NCI-H82 treated with DMSO at 0.1 percent for 48 hours (cell line): ENCODE results near the gene THADA.
"Not testable (repeated sequence)": the region's sequence is repeated elsewhere in the genome, so short reads cannot be mapped to it uniquely, and the experiment has no call there.

Source experiments
- DNase-seq: peaks from one replicate; lab custom pipeline; 2025; ENCODE audit not compliant: unreplicated experiment; lab: John Stamatoyannopoulos, UW

The THADA gene, protein sequence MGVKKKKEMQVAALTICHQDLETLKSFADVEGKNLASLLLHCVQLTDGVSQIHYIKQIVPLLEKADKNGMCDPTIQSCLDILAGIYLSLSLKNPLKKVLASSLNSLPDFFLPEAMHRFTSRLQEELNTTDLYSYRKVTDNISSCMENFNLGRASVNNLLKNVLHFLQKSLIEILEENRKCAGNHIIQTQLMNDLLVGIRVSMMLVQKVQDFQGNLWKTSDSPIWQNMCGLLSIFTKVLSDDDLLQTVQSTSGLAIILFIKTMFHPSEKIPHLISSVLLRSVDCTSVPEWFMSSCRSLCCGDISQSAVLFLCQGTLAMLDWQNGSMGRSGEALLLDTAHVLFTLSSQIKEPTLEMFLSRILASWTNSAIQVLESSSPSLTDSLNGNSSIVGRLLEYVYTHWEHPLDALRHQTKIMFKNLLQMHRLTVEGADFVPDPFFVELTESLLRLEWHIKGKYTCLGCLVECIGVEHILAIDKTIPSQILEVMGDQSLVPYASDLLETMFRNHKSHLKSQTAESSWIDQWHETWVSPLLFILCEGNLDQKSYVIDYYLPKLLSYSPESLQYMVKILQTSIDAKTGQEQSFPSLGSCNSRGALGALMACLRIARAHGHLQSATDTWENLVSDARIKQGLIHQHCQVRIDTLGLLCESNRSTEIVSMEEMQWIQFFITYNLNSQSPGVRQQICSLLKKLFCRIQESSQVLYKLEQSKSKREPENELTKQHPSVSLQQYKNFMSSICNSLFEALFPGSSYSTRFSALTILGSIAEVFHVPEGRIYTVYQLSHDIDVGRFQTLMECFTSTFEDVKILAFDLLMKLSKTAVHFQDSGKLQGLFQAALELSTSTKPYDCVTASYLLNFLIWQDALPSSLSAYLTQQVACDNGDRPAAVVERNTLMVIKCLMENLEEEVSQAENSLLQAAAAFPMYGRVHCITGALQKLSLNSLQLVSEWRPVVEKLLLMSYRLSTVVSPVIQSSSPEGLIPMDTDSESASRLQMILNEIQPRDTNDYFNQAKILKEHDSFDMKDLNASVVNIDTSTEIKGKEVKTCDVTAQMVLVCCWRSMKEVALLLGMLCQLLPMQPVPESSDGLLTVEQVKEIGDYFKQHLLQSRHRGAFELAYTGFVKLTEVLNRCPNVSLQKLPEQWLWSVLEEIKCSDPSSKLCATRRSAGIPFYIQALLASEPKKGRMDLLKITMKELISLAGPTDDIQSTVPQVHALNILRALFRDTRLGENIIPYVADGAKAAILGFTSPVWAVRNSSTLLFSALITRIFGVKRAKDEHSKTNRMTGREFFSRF (N-terminal part only)

GRCh38 chr2:43595603-43596412 lies at the start of gene THADA:
THADA (minus strand) TSS chr2:43596038; CDS start chr2:43592392, 3,646 bp downstream.
- DNase-seq, result peak; percentile 96

DNA sequence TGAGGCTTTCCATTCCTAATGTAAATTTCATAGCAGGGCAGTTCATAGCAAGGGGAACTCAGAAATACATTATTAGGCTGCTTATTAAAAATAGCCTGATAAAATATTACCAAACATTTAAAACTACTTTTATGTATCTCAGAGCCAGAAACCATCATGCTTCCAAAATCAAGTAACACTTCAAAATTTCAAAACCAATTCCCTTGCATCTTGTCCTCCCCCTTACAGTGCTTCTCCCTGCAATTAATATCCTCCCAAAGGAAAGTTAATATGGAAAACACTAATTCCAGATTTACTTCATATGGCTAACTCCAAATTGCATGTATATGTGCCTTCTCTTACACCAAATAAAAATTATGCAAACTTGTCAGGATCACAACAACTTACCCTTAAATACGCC lies 47.8 kb upstream of the THADA start:
- no peak for DNase-seq

DNA sequence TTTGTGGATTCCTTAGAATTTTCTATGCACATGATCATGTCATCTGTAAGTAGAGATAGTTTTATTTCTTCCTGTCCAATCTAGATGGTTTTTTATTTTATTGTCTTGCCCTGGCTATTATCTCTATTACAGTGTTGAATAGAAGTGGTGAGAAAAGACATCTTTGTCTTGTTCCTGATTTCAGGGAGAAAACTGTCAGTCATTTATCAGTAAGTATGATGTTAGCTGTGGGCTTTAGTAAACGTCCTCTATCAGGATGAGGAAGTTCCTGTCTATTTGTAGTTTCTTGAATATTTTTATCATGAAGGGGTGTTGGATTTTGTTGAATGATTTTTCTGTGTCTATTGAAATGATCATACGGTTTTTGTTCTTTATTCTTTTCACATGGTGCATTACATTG lies 46.5 kb upstream of the THADA start:
- no peak for DNase-seq

DNA sequence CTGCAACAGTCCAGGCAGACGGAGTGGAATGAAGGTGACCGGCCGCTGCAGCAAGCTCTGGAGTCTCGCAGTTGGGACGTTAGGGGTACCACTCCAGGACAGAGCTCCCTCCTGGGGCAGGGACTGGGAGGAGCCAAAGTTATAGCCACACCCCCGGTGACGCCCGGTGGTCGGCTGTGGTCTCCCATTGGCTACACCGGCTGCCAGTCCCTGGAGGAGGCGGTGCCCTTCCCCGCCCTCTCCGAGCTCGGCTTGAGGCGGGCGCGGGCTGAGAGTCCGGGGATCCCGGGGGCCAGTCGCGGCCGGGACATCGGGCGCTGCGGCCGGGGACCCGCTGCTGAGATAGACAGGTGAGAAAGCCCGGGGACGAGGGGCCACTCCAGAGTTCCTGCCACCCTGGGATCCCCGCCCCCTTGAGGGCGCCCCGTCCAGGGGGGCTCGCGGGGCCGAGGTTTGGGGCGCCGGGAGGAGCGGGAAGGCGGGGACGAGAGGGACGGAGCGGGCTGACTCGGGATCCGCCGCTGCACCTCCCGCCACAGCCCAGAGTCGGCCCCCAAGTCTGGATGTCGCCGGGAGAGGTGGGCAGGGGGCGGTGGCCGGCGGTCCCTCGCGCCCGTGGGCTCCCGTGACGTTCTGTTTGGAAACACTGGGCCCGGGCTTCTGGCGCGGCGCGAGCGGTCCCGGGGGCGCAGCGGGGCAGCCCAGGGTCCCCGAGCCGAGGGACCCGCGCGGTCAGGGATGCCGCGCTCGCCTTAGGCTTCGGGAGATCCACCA lies 41.4 kb upstream of the THADA start, which contains the start of gene PLEKHH2:
PLEKHH2 (plus strand) TSS at position 231 of the 774 bp plus-strand sequence. CDS start 7,414 bp downstream, outside the sequence.
- peak; percentile 66 for DNase-seq

DNA sequence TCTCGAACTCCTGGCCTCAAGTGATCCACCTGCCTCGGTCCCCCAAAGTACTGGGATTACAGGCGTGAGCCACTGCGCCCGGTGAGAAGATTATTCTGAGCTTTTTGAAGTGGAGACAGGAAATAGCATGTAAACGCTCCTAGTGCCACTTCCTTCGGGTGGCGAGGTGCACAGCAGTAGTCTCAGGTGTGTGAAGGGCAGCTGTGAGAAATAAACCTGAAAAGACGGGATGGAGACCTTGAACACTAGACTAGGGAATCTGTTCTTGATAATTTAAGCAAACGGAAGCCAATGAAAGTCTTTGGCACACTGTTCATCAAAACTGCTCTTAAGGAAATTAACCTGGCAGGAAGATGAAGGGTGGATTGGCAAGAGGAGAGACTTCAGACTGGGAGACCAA lies 40.8 kb upstream of the THADA start:
- DNase-seq, result no peak

GRCh38 chr2:43636153-43636552 lies 40.3 kb upstream of the THADA start:
- DNase-seq, result not testable (repeated sequence)

DNA sequence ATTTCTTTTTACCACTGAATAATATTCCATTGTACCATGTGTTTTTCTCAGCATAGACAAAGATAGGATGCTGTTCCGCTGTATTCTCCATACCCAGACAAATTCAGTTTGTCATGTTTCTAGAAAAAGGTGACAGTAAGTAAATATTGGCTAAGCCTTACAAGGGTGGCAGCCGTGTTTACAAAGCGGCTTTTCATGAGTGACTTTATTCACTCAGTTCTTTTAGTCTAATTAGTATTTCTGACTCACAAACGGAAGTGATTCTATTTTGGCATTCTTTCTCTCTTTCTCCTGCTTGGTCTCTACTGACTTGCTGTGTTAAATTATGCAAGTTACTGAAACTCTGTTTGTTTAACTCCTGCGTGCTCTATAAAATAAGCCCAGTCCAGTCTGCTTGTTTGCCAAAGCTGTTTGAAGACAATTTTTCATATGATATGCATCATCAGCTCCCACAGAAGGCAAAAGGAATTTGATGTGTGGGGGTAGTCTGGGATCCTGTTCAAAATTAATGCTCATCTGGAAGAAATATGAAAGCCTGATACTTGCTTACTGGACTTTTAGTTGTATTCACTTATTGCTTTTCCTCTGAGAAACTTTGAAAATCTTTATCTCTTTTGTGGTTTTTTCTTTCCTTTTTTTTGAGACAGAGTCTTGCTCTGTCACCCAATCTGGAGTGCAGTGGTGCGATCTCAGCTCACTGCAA lies 38.9 kb upstream of the THADA start:
- DNase-seq, result peak; percentile 15

- DNase-seq, result no peak
Measured at GRCh38 chr2:43631618-43632317, 35.9 kb upstream of the THADA start.

GRCh38 chr2:43622931-43623451 lies 27.2 kb upstream of the THADA start:
- peak; percentile 18 for DNase-seq

GRCh38 chr2:43619511-43619910 lies 23.7 kb upstream of the THADA start:
- no peak for DNase-seq

DNA sequence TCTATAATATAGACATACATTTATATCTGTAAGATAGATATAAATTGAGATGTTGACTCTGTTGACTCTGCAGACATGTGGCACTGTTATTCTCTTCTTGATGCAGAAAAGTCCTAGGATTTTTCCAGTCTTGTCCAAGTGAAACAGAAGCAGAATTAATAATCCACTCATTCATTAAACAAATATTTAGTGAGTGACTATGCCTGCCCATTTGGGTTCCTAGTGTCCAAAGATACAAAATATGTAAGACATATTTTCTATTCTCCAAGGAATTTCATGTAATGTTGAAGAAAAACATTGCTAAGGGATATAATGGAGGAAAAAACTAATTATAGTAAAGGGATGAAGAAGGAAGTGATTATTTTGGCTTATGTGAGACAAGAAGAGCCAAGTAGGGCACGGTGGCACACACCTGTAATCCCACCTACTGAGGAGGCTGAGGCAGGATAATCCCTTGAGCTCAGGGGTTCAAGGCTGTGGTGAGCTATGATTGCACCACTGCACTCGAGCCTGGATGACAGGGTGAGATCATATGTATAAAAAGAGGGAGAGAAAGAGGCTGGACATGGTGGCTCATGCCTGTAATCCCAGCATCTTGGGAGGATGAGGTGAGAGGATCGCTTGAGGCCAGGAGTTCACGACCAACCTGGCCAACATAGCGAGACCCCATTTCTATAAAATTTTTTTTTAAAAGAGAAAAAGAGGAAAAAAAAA lies 21.3 kb upstream of the THADA start:
- no peak for DNase-seq

- no peak for DNase-seq
Measured at GRCh38 chr2:43612944-43613343, 17.1 kb upstream of the THADA start.

- peak; percentile 45 for DNase-seq
Measured at GRCh38 chr2:43611987-43612894, 16.4 kb upstream of the THADA start.

- DNase-seq, result no peak
Measured at GRCh38 chr2:43610361-43610760, 14.5 kb upstream of the THADA start.

- peak; percentile 11 for DNase-seq
Measured at GRCh38 chr2:43609290-43609918, 13.6 kb upstream of the THADA start.

DNA sequence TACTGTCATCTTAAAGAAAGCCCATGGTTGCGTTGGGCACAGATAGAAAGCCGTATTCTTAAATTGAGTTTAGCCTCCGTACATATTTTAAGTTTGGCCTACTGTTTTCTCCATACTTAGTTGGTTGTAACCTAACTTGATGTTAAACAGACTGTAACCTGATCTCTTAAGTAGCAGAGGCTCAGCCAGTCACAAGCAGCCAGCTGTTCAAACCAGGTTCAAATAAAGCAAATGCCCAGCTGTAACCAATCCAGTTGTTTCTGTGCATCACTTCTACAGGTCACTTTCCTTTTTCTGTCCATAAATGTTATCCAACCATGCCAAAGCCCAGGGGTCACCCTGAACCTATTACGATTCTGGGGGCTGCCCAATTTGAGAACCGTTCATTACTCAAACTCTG lies 10.0 kb upstream of the THADA start:
- no peak for DNase-seq
